Stomach (tissue), 4 donors: Measurements from ENCODE around the gene USP32.

Experiments
- CTCF ChIP-seq, 7 experiments: fragments of 450-650 bp in 4 of 7; fragments of 200-600 bp in 3 of 7; sonication (generic) in 3 of 7; IDR thresholded peaks; one replicate each; pipeline ENCODE4 v1.5.1; 2016 to 2019; ENCODE audit warnings: antibody characterized with exemption in 7 of 7, control low read depth in 2 of 7, mild to moderate bottlenecking in 1 of 7
- POLR2AphosphoS5 ChIP-seq, 3 donors: sonication (generic); formaldehyde crosslinking; IDR thresholded peaks; one replicate each; pipeline ENCODE4 v1.6.1; 2016; ENCODE audit warnings: antibody characterized with exemption in 3 of 3

GRCh38 chr17:60135151-60135950 lies 256.6 kb downstream of the USP32 start:
- TF ChIP-seq CTCF (IDR thresholded peaks at IDR 0.05) (no peak), POLR2AphosphoS5 (IDR thresholded peaks at IDR 0.05) (peak; percentile 75 to 87 (median 79))
